GM18507 (cell line): ENCODE measurements around the gene XPC.
A peak's percentile ranks its signal among the peaks of the same experiment; 100 is the strongest.

Experiments used
- DNase-seq: peaks from one replicate; pipeline ENCODE4 v3.0.0; 2011; ENCODE audit warnings: low read depth; ENCODE audit not compliant: insufficient read length; ENCODE audit errors: extremely low spot score
- FAIRE-seq: peaks from 2 replicates; lab custom pipeline; 2011; peaks lifted over from hg19 to GRCh38; lab: Jason Lieb, UNC

XPC gene

DNA sequence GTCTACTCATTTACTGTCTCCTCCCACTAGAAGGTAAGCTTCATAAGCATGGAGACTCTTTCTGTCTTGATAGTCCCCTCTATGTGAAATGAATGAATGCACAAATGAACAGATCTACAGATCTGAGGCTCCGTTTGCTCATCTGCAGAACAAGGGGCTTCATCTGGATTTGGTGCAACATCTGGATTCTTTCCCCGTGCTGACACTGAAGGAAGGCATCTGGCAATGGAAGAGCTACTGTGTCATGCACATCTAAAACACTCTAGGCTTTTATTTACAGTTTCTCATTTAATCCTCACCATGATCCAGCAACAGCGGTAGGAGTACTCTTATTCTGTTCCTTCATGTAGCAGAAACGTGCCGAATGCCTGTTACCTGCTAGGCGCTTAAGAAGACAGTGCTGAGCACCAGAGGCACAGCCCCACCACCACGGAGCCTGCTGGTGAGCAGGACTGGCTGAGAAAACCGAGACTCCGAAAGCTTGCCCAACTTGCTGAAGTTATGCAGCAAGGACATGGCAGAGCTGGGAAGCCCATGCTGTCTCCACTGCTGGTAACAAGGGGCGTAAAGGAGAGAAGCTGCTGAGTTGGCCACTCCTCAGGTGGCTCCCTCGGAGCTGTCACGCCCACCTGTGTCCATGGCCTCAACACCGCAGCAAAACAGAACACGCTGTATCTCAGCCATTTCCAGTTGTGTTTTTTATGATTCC lies 31.3 kb upstream of the XPC start:
- no peak for FAIRE-seq
- DNase-seq, result no peak

DNA sequence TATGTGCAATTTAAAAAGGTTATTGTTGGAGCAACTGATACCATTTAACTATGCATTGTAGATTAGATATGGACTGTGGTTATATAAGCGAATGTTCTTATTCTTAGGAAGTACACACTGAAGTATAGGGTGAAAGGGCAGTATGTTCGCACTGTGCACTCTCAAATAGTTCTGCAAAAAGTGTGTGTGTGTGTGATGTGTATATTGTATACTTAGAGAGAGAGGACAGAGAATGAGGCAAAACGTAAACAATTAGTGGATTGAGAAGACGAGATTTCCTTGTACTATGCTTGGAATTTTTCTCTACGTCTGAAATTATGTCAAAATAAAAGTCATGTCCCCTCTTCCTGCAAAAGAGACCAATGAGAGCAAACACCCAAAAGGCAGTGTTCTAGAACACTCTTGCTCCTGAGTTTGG lies 30.6 kb upstream of the XPC start:
- DNase-seq (no peak), FAIRE-seq (no peak)

DNA sequence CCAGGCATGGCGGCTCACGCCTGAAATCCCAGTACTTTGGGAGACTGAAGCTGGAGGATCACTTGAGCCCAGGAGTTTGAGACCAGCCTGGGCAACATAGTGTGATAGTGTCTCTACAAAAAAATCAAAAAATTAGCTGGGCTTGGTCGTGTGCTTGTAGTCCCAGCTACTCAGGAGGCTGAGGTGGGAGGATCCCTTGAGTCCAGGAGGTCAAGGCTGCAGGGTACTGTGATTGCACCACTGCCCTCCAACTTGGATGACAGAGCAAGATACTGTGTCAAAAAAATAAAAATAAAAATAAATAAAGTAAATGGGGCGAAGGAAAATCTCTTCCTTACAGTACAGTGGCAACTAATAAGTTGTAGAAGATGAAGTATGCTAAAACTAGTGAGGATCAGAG lies 29.8 kb upstream of the XPC start:
- DNase-seq (no peak), FAIRE-seq (no peak)

DNA sequence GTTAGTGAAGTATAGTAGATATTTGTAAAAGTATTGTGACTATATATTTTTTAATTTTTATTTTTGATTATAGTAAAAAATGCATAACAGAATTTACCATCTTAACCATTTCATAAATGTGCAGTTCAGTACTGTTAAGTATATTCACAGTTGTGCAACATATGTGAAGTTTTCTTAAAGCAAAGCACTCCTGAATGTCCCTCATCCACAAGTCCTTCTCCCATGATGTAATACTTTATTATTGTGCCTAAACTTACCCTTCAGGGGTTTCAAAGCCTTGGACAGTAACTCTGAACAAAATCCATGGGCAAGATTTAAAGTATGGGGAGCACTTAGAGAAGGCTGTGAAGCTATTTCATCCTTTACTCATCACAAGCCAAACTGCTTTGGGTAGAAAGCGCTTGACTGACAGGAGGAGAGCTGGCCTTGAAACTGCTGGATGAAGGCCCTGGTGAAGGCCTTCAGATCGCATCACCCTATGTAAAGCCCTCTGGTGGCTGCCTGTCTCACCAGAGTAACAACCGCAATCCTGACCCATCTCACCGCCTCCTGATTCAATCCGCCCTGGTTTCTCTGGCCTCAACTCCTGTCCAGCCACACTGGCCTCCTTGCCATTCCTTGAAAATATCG lies 28.3 kb upstream of the XPC start:
- DNase-seq (no peak), FAIRE-seq (no peak)

DNA sequence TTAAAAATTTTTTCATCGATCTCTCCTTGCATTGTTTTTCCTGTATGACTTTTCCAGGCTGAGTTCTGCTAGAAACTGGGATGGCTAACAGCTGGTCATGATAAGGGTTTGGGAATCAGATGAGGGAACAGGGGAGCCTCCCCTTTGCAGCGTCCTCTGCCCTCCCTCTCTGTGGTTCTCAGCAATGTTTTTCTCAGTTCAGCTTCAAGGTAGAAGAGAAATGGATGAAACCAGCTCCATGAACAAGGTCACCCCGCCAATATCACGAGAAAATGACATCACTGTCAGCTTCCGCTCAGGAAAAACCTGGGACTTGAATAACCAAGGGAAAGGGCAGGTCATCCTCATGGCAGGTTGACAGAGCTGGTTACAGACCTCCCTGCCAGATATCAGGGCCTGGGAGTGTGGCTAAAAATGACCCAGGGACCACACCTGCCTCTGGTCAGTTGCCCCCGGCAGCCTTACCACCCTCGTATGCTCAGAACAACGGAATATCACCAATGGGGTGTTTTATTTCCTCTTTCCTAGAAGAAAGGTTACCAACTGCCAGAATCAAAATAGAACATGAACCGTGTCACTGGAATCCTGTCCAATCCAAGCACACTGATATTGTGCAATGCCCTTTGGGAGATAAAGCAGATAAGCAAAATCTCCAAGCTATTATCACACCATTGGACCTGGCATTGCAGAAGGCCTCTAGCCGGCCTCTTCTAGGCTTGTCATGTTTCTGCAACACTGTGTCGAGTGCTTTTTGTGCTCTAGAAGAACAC lies 26.3 kb upstream of the XPC start:
- DNase-seq (no peak), FAIRE-seq (no peak)

DNA sequence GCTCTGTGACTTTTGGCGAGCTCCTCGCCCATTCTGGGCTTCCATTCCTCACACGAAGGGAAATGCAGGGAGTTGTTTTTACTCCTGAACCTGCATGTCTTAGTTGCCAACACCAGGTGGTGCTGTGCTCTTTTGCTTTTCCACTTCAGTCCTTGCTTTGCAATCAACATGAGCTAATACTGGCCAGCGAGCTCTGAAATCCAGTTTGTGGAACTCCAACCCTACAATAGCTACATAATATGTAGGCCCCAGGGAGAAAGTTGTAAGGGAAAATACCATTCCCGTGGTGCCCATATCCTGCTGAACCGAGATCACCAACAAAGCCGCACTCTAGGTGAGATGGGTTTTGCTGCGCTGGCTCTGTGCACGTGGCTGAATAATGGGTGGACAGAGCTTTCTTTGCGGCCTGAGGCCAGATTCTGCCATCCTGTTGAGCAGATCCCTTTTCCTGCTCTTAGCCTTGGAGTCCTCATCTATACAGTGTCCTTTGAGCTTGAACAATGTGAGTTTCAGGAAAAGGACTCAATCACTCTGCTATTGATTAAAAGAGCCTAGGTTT lies 25.2 kb upstream of the XPC start:
- FAIRE-seq (no peak), DNase-seq (peak; percentile 38)

DNA sequence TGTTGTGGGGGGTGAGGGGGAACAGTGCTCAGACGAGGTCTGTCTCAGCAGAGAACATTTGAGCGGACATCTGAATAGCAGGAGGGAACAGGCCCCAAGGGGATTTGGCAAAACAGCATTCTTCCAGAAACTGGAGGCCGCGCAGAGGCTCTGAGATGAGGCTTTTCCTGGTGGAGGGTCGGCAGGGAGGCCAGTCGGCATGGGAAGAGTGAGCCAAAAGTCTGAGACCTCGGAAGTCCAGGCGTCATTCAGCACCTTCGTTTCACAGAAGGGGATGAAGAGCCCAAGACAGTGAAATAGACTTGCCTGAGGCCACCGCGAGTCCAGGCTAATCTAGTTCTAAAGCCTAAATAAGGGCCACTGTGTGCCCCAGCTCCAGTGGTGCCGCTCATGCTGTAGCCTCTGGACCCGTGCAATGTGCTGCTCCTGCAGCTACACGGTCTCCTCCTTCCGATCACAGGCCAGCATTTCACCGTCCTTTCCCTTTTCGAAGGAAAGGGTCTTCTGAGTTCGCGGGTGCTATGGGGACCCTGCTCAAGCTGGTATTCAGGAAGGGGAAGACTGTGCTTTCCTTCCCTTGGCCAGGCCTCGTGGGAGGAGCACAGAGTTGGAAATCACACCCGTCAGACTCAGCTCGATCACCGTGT lies 24.6 kb upstream of the XPC start:
- DNase-seq (no peak), FAIRE-seq (no peak)

DNA sequence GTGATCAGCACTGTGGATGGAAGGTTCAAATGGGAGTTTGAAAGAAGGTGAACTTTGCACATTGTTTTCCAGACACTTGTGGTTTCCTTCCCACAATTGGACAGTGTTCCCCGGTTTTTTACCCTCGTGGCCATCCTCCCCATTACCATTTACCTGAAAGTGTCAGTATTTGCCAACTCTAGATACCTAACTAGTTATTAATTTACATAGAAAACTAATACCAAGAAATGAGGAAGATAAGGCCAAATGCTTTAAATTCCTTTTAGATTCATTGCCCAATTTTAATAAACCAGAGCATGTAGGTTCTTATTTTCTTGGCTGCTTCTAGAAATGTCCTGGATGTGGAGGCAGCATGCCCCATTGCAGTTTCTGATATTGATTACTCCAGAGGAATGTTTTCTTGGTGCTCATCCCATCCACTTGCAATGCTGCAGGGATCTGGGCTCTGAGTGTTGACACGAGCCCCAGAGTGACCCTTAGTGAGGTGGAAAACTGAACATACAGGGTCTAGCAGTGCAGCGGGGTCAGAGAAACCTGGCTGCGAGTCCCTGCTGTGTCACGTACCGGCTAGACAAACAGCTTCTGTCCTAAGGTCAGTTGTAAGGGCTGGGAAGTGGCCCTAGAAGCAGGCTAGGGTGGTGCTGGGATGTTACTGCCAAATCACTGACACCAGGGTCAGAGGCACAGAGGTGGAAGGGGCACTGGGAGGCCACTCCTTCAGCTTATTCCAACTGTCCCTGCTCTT lies 23.7 kb upstream of the XPC start:
- DNase-seq, result no peak
- no peak for FAIRE-seq

DNA sequence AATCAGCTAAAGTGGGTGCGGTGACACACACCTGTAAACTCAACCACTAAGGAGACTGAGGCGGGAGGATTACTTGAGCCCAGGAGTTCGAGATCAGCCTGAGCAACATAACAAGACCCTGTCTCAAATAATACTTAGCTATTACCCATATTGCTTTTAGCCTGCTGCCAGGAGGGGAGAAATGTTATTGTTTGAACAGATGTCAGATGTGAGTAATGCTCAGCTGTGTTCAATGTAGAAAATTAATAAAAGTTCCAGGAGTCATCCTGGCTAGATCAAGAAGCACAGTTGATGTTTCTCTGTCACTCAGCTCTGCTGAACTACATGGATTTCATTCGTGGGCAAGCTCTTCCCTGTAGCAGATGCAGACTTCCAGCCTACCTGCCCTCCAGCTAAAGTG lies 22.4 kb upstream of the XPC start:
- DNase-seq (no peak), FAIRE-seq (no peak)

DNA sequence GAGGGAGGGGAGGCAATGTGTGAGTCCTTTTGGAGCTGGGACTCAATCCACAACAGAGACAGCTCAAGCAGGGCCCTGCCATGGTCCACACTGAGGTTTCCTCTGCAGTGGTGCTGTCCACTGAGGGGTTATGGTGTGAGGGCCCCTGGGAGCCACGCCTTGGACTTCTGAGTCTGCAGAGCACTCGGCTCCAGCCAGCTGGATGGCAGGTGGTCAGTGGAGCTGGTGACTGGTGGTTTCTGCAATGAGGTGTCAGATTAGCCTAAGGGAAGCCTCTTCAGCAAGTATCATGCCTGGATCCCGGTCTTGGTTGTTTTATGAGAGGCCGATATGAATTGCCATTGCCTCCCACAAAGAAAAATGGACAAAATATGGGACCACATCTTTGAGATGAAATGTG lies 21.9 kb upstream of the XPC start:
- no peak for FAIRE-seq
- no peak for DNase-seq

DNA sequence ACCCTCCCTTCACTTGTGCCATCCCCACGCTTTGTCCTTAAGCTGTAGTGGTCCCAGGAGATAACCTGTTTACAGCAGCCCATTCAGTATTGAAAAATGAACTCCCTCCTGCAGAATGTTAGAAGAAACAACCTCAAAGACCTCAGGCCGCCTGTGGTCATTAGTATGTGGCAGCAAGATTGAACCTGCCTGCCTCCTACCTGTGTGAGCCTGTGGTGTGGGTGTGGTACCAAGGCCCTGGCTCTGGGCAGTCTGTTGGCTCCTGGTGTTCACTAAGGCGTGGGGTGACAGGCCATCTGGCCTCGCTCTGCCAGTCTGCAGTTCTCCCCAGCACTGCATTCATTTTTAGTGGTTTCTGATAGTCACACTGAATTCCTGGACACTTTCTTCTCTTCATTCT lies 21.2 kb upstream of the XPC start:
- no peak for FAIRE-seq
- DNase-seq, result no peak

DNA sequence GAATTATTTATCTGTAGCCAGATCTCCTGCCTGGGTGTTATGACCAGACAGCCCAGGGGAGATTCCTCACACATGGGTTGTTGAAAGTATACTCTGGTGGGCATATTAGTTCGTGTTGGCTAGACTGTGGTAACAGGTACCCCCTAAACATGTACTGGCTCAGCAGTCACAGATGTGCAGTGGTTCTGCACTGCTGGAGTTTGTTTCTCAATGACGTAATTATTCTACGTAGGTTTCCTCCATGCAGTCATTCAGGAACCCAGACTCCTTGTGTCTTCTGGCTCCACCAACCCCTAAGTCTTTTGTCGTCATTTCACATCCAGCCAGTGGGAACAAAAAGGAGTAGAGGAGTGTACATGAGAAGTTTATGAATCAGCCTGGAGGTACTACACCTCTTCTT lies 16.5 kb upstream of the XPC start:
- DNase-seq (no peak), FAIRE-seq (no peak)

DNA sequence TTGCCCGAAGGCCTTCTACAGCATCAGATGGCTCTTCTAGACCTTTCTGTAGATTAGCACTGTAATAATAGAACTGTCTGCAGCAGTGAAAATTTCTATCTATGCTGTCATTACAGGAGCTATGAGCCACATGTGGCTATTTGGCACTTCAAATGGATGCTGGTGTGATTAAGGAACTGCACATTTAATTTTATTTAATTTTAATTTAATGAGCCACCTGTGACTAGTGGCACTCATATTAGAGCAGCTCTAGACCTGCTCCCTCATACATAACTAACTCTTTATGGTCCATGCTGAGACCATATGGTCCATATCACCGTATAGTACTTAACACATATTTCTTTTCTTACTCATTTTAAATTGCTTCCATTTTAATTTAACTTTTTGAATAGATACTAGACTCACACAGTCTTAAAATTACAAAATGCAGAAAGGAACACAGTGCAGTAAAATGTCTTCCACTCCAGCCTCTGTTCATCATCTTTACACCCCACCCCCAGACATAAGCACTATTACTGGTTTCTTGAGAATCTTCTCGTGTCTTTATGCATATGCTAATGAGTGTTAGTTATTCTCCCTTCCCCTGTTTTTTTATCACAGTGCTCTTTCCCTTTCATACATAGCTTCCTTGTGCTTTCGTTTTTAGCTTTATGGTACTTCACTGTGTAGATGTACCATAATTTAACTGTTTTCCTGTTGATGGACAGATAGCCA lies 9.8 kb upstream of the XPC start:
- DNase-seq, result no peak
- FAIRE-seq, result no peak

DNA sequence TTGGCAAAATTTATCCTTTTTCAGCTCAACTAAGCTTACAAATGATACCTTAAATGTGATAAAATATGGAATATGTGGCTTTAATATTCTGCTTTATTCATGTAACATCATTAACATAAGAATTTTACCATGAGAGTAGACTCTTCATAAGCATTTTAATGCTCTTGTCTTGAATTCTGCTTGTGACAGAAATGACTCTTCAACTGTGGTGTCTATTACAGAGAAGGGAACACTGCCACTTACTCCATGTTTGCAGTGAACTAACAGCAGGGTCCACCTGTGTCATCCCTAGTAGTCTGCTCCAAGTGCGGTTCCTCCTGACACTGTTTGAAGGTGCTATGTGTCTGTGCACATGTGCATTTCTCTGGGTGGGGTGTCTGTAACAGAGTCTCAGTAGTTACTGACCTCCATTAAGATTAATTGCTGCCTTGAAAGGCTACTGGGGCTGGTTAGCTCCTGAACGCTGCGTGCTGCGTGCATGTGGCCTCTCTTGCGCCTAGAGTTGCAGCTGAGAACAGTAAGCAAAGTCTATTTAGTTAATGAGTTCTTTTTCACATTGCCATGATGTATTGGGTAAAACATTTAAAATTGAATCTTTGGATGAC lies 8.6 kb upstream of the XPC start:
- FAIRE-seq (no peak), DNase-seq (no peak)

DNA sequence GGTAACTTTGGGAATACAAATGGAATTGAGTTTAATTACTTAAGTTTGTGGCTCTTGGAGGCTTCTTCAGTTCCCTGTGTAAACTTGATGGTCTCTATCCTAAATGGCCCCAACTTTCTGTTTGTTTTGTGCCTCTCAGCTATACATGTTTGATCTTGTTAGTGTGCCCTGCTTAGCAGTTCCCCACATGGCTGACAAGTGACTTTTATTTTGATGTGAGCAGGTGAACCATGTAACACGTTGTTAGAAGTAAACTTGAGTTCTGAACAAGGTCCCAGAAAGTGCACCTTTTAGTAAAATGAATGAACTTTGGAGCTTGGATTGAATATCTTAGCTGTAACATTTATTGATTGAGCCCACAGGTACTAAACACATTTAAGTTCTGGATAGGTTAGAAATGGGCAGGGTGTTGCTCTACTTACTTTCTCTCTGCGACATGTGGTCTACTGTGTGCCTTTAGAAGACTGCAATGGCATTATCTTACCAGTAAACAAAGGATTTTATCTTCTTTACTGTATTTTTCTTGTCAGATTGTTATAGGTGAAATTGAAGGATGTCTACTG lies 4.7 kb upstream of the XPC start:
- DNase-seq, result no peak
- no peak for FAIRE-seq

DNA sequence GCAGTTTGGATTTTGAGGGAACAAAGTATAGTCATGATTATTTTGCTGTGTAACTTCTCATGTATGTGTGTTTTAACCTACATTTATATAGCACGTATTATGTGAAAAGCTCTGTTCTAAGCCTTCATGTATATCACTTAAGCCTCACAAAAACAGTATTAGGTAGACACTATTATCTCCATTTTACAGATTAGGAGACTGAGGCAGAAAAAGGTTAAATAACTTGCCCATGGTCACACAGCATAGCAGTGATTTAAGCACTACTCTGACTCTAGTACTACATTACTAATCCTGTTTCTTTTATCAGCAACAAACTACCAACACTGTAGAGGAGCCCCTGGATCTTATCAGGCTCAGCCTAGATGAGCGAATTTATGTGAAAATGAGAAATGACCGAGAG lies 2.9 kb upstream of the XPC start:
- FAIRE-seq (no peak), DNase-seq (no peak)

DNA sequence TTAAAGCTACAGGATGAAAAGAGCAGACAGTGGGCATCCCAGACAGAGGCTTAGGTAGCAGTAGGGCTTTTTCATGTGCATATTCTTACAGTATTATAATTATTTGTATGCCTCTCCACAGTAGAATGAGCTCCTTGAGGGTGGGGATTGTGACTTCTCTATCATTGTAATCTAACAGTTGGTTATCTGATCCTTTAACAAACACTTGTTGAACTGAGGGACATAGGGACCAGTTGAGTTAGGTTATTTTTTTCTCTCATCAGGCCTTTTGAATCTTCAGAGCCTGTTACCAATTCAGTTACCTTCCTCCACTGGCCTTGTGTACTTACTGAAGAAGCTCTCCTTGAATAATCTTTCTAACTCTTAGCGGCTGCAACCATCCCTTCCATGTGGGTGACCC lies 1.4 kb upstream of the XPC start:
- DNase-seq, result no peak
- FAIRE-seq, result no peak

DNA sequence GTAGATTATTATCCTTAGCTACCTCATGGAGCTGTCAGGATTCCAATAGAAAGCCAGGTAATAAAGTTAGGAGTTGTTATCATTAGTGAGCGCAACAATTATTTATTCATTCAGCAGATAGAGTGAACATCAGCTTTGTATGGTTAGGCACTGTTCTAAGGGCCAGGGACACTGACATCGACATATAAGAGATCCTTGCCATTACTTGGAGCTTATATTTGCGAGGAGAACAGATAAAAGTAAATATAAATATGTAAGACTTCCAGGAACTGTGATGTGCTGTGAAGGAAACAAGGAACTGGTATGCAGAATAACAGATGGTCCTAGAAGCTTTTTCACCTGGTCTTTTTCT lies 689 bp upstream of the XPC start:
- no peak for FAIRE-seq
- no peak for DNase-seq
